ENCODE results near the gene PHKA2. TPM values are rescaled to one million over a fixed set of nuclear protein-coding genes. Genes with fewer than 3 reads are reported as not detected.
A peak's percentile ranks its signal among the peaks of the same experiment; 100 is the strongest.

The PHKA2 gene
- total and polyA plus RNA-seq, 3 experiments from 2014 or later = 9.7 to 16.1 (median 16.0) TPM

DNA sequence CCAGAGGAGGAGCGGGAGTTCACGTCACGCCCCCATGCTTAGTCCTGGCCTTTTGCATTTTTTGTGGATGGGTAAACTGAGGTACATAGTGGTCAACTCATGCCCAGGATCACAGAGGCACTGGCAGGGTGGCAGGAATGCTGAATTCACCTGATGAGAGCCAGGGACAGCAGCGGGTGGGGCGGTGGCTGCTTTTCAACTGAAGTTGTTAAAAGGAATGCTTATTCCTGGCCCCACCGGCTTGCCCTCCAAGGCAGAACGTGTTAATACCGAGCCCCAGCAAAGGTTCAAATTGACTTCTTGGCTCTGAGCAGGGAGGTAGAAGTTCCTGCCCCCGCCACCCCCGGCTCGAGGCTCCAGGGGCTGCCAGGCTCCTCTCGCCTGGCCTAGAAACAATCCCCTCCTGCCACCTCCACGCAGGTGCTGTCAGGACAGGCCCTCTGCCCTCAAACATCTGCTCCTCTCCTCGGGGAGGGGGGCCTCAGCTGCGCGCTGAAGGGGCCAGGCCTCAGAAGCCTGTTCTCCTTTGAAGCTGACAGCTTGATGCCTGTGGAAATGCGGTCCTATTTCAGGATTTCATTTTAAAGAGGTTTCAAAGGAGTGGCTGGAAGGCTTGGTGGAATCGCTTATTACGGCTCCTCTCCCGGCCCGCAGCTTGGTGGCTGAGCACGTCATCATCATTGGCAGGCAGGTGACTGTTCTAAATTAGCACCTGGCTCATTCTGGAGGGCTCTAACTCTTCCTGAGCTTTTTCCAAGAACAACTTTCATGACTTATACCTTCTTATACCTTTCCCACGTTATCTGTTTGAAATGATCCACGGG lies 93.0 kb downstream of the PHKA2 start:
- Mint-ChIP-seq H3K27me3 (no peaks in the 10 kb centered on the region), H3K27ac (peak overlapping the region in 1 of 8 donors; percentile 5), H3K4me1 (peaks cover 8 to 15% (median 12%) of the 10 kb centered on the region in 3 donors), H3K4me3 (peak overlapping the region in 1 of 7 donors; percentile 50), H3K9me3 (no peaks in the 10 kb centered on the region), H3K36me3 (peaks cover 0 to 24% (median 4%) of the 10 kb centered on the region in 3 donors)
- Histone ChIP-seq H3K36me3 (ENCODE audit: insufficient read depth, low read length) (no peaks in the 10 kb centered on the region), H3K27ac (ENCODE audit: low read depth, low read length) (no peak overlapping the region), H3K4me3 (ENCODE audit: low read length) (no peak overlapping the region), H3K27me3 (ENCODE audit: insufficient read depth, low read length, poor library complexity, severe bottlenecking) (no peaks in the 10 kb centered on the region), H3K4me1 (ENCODE audit: insufficient read depth, low read length) (peaks cover 4% of the 10 kb centered on the region), H3K9me3 (ENCODE audit: low read length) (no peaks in the 10 kb centered on the region)
- ChIA-PET POLR2A (no interaction called here), CTCF (no interaction called here)
- DNase-seq = no peak

DNA sequence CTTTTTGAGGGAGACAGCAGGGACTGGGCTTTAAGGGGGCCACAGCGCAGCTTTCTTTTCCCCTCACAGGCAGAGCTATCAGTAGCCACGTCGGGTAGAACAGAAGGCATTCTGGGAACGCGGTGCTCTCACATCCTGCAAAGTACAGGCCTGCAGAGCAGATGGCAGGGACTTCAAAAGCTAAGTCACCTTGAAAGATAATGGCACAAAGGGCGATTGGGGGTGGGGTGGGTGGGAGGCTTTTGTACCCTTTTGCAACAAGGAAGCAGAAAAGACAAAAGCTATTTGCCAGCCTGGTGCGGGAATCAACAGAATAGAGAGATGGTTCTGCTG lies 93.9 kb downstream of the PHKA2 start:
- Histone ChIP-seq H3K27me3 (ENCODE audit: insufficient read depth, low read length, poor library complexity, severe bottlenecking) (no peaks in the 10 kb centered on the region), H3K36me3 (ENCODE audit: insufficient read depth, low read length) (no peaks in the 10 kb centered on the region), H3K4me1 (ENCODE audit: insufficient read depth, low read length) (peaks cover 13% of the 10 kb centered on the region), H3K9me3 (ENCODE audit: low read length) (no peaks in the 10 kb centered on the region), H3K4me3 (ENCODE audit: low read length) (no peak overlapping the region), H3K27ac (ENCODE audit: low read depth, low read length) (no peak overlapping the region)
- Mint-ChIP-seq H3K9me3 (no peaks in the 10 kb centered on the region), H3K36me3 (peaks cover 0 to 22% (median 4%) of the 10 kb centered on the region in 3 donors), H3K4me1 (peaks cover 17 to 24% (median 20%) of the 10 kb centered on the region in 3 donors), H3K4me3 (peak overlapping the region in 1 of 7 donors; percentile 50), H3K27me3 (no peaks in the 10 kb centered on the region), H3K27ac (peak overlapping the region in 2 of 8 donors; percentile 21 to 32)
- ChIA-PET POLR2A (no interaction called here), CTCF (no interaction called here)
- no peak for DNase-seq

DNA sequence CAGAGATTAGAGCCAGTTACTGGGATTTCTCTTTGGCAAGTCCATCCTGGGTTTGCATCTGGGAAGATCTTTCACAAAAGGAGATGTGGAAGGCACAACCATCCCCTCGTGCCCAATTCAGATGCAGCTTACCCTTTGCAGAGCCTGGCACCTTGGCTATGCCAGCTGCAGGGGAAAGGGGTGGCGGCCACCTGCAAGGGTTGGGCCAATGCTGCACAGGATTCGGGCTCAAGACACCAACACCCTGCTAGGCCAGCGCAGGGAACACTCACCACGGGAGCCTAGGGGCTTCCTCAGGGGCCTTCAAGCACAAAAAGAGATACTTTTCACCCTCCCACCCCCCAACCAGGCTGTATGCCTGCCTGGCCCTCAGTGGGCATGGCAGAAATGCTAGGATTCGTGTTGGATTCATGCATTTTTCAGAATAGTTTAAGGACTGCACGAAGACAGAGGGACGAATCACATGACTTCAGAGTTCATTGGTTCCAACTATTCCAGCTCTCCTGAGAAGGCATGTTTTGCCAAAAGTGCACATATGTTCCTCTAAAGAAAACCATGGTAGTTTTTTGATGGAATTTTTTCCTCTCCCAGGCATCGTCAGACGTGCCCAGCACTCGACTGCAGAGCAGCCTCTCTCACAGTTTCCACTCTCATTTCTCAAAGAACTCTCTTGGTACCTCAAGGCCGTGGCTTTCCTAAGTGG lies 94.4 kb downstream of the PHKA2 start:
- H3K9me3 Mint-ChIP-seq = no peaks in the 10 kb centered on the region
- no peaks in the 10 kb centered on the region for H3K9me3 ChIP-seq (ENCODE audit: low read length)
- H3K4me3 ChIP-seq (ENCODE audit: low read length) = no peak overlapping the region
- no peak overlapping the region for H3K4me3 Mint-ChIP-seq
- no peak overlapping the region for H3K27ac ChIP-seq (ENCODE audit: low read depth, low read length)
- H3K27me3 ChIP-seq (ENCODE audit: insufficient read depth, low read length, poor library complexity, severe bottlenecking) = no peaks in the 10 kb centered on the region
- no peak for DNase-seq
- POLR2A ChIA-PET = no interaction called here
- peaks cover 0 to 16% (median 4%) of the 10 kb centered on the region in 3 donors for H3K36me3 Mint-ChIP-seq
- H3K4me1 ChIP-seq (ENCODE audit: insufficient read depth, low read length) = peaks cover 15% of the 10 kb centered on the region
- CTCF ChIA-PET = no interaction called here
- H3K4me1 Mint-ChIP-seq = peaks cover 18 to 26% (median 20%) of the 10 kb centered on the region in 3 donors
- H3K27ac Mint-ChIP-seq = peak overlapping the region in 3 of 8 donors; percentile 10 to 32 (median 21)
- no peaks in the 10 kb centered on the region for H3K36me3 ChIP-seq (ENCODE audit: insufficient read depth, low read length)
- peaks cover 0 to 3% of the 10 kb centered on the region in 2 donors for H3K27me3 Mint-ChIP-seq

DNA sequence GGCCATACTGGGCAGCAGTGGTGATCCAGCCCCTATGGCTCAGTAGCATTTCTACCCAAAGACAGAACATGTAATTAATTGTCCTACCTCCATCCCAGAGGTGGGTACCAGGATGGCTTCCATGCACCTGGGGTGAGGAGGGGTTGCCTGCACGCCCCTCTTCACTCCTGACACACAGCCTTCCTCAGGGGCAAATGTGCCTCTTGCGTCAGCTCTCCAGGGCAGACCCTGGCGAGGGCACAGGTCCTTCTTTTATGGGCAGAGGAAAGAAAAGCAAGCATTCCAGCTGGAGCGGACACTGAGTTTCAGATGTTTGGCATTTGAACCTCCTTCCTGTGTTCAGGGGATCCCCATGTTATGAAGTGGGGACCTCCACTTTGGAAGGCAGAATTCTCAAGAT lies 95.6 kb downstream of the PHKA2 start:
- ChIA-PET CTCF (no interaction called here), POLR2A (no interaction called here)
- H3K9me3 ChIP-seq (ENCODE audit: low read length) = no peaks in the 10 kb centered on the region
- Mint-ChIP-seq H3K27me3 (peaks cover 0 to 3% of the 10 kb centered on the region in 2 donors), H3K9me3 (peaks cover 0 to 3% (median 0%) of the 10 kb centered on the region in 5 donors), H3K36me3 (peaks cover 0 to 10% (median 4%) of the 10 kb centered on the region in 3 donors), H3K4me1 (peaks cover 18 to 26% (median 20%) of the 10 kb centered on the region in 3 donors), H3K27ac (peak overlapping the region in 2 of 8 donors; percentile 26 to 34), H3K4me3 (peak overlapping the region in 2 of 7 donors; percentile 18 to 31)
- H3K4me3 ChIP-seq (ENCODE audit: low read length) = no peak overlapping the region
- no peak for DNase-seq
- no peaks in the 10 kb centered on the region for H3K36me3 ChIP-seq (ENCODE audit: insufficient read depth, low read length)
- H3K4me1 ChIP-seq (ENCODE audit: insufficient read depth, low read length) = peaks cover 15% of the 10 kb centered on the region
- no peaks in the 10 kb centered on the region for H3K27me3 ChIP-seq (ENCODE audit: insufficient read depth, low read length, poor library complexity, severe bottlenecking)
- H3K27ac ChIP-seq (ENCODE audit: low read depth, low read length) = no peak overlapping the region

- Histone ChIP-seq H3K4me3 (ENCODE audit: low read length) (no peak overlapping the region), H3K27me3 (ENCODE audit: insufficient read depth, low read length, poor library complexity, severe bottlenecking) (no peaks in the 10 kb centered on the region), H3K27ac (ENCODE audit: low read depth, low read length) (no peak overlapping the region), H3K4me1 (ENCODE audit: insufficient read depth, low read length) (peaks cover 15% of the 10 kb centered on the region), H3K36me3 (ENCODE audit: insufficient read depth, low read length) (no peaks in the 10 kb centered on the region), H3K9me3 (ENCODE audit: low read length) (no peaks in the 10 kb centered on the region)
- peaks cover 18 to 26% (median 20%) of the 10 kb centered on the region in 3 donors for H3K4me1 Mint-ChIP-seq
- H3K27me3 Mint-ChIP-seq = peaks cover 0 to 3% of the 10 kb centered on the region in 2 donors
- peaks cover 0 to 5% (median 3%) of the 10 kb centered on the region in 3 donors for H3K36me3 Mint-ChIP-seq
- CTCF ChIA-PET = no interaction called here
- peaks cover 0 to 3% (median 0%) of the 10 kb centered on the region in 5 donors for H3K9me3 Mint-ChIP-seq
- POLR2A ChIA-PET = no interaction called here
- DNase-seq = no peak
- peak overlapping the region in 5 of 8 donors; percentile 34 to 79 (median 64) for H3K27ac Mint-ChIP-seq
- H3K4me3 Mint-ChIP-seq = peak overlapping the region in 1 of 7 donors; percentile 31
Measured at GRCh38 chrX:18887825-18888212, 96.1 kb downstream of the PHKA2 start.

GRCh38 chrX:18887177-18887824 lies 96.6 kb downstream of the PHKA2 start:
- Histone ChIP-seq H3K36me3 (ENCODE audit: insufficient read depth, low read length) (no peaks in the 10 kb centered on the region), H3K9me3 (ENCODE audit: low read length) (no peaks in the 10 kb centered on the region), H3K4me3 (ENCODE audit: low read length) (no peak overlapping the region), H3K4me1 (ENCODE audit: insufficient read depth, low read length) (peaks cover 15% of the 10 kb centered on the region), H3K27me3 (ENCODE audit: insufficient read depth, low read length, poor library complexity, severe bottlenecking) (no peaks in the 10 kb centered on the region), H3K27ac (ENCODE audit: low read depth, low read length) (no peak overlapping the region)
- peak in 1 of 5 donors; percentile 10 for DNase-seq
- POLR2A ChIA-PET = interaction anchor here (0.5 kb wide), 1 partner anchor 9 kb away, joined by 3 read pairs; no protein-coding TSS in a partner anchor
- H3K4me1 Mint-ChIP-seq = peaks cover 18 to 26% (median 20%) of the 10 kb centered on the region in 3 donors
- peaks cover 0 to 1% (median 0%) of the 10 kb centered on the region in 3 donors for H3K36me3 Mint-ChIP-seq
- H3K9me3 Mint-ChIP-seq = peaks cover 0 to 3% (median 0%) of the 10 kb centered on the region in 5 donors
- H3K4me3 Mint-ChIP-seq = peak overlapping the region; percentile 7 to 90 (median 87)
- peaks cover 0 to 5% of the 10 kb centered on the region in 2 donors for H3K27me3 Mint-ChIP-seq
- CTCF ChIA-PET = interaction anchor here (1.6 kb wide), 1 partner anchor 504 kb away, joined by 4 read pairs; no protein-coding TSS in a partner anchor
- H3K27ac Mint-ChIP-seq = peak overlapping the region in 7 of 8 donors; percentile 50 to 94 (median 88)

DNA sequence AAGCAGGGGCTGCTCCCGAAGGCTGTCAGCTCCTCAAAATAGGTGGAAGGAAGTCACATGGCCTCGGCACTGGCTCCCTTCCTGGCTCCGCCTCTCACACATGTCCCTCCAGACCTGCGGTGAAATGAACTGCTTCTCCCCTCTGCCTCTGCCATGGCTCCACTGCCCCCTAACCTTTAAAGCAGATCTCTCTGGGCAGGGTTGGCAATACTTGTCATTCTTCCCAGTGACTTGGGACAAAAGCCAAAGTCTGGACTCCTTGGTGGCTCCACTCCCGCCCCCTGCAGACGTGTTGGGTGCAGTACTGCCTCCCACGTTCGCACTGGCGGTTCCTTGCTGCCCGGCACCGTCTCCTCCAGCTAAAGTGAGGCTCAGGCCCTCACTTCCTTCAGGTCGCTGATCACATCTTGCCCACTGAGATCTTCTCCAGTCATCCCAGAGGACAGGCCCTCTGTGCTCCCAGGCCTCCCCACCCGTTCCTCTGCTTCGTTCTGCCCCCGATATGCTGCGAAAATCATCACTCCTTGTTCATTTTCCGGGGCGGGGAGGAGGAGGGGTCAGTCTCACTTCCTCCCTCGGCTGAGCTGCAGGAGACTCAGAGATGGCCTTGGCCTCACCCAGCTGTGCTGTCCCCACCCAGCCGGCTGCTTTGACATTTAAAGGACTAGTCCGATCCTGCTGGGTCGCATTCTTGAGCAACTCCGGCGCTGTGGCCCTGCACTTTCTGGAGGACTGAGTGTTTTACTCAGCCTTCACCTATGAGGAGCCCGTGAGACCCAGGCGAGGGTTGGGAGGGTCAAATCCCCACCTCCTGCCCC lies 97.4 kb downstream of the PHKA2 start:
- H3K27me3 ChIP-seq (ENCODE audit: insufficient read depth, low read length, poor library complexity, severe bottlenecking) = no peaks in the 10 kb centered on the region
- H3K4me1 ChIP-seq (ENCODE audit: insufficient read depth, low read length) = peaks cover 15% of the 10 kb centered on the region
- peaks cover 0 to 3% (median 0%) of the 10 kb centered on the region in 5 donors for H3K9me3 Mint-ChIP-seq
- peaks cover 18 to 26% (median 20%) of the 10 kb centered on the region in 3 donors for H3K4me1 Mint-ChIP-seq
- peak overlapping the region; percentile 64 for H3K4me3 ChIP-seq (ENCODE audit: low read length)
- peak overlapping the region; percentile 16 for H3K27ac ChIP-seq (ENCODE audit: low read depth, low read length)
- peaks cover 0 to 1% (median 0%) of the 10 kb centered on the region in 3 donors for H3K36me3 Mint-ChIP-seq
- CTCF ChIA-PET = interaction anchor here (0.7 to 1.6 kb wide), 2 partner anchors 8 to 504 kb away, joined by 3 to 4 read pairs; no protein-coding TSS in a partner anchor
- DNase-seq = peak; percentile 11 to 52 (median 35)
- peak overlapping the region; percentile 86 to 95 (median 90) for H3K4me3 Mint-ChIP-seq
- POLR2A ChIA-PET = interaction anchor here (0.5 kb wide), 1 partner anchor 9 kb away, joined by 3 read pairs; no protein-coding TSS in a partner anchor
- no peaks in the 10 kb centered on the region for H3K36me3 ChIP-seq (ENCODE audit: insufficient read depth, low read length)
- no peaks in the 10 kb centered on the region for H3K9me3 ChIP-seq (ENCODE audit: low read length)
- peak overlapping the region; percentile 79 to 97 (median 92) for H3K27ac Mint-ChIP-seq
- H3K27me3 Mint-ChIP-seq = peaks cover 0 to 5% of the 10 kb centered on the region in 2 donors
